Epithelial cell of esophagus (primary cell): ENCODE results near the gene CSNK1G1.

Experiments
- DNase-seq: peaks from one replicate; pipeline ENCODE4 v3.0.0; 2010; ENCODE audit warnings: low read depth
- H3K4me3 ChIP-seq: 2 replicates; pipeline ENCODE4 v1.5.1; 2011; ENCODE audit warnings: mild to moderate bottlenecking, low read length, control low read depth
- TF ChIP-seq, protein P1 (sequence below): IDR thresholded peaks from 2 replicates; pipeline ENCODE4 v1.5.1; 2011; ENCODE audit warnings: low read depth, mild to moderate bottlenecking, low read length, control low read depth, inconsistent platforms; ENCODE audit not compliant: insufficient read depth; ENCODE audit errors: missing control alignments

The CSNK1G1 gene

GRCh38 chr15:64161688-64162477, 194.1 kb downstream of the CSNK1G1 start:
- TF ChIP-seq, protein P1, sequence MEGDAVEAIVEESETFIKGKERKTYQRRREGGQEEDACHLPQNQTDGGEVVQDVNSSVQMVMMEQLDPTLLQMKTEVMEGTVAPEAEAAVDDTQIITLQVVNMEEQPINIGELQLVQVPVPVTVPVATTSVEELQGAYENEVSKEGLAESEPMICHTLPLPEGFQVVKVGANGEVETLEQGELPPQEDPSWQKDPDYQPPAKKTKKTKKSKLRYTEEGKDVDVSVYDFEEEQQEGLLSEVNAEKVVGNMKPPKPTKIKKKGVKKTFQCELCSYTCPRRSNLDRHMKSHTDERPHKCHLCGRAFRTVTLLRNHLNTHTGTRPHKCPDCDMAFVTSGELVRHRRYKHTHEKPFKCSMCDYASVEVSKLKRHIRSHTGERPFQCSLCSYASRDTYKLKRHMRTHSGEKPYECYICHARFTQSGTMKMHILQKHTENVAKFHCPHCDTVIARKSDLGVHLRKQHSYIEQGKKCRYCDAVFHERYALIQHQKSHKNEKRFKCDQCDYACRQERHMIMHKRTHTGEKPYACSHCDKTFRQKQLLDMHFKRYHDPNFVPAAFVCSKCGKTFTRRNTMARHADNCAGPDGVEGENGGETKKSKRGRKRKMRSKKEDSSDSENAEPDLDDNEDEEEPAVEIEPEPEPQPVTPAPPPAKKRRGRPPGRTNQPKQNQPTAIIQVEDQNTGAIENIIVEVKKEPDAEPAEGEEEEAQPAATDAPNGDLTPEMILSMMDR = no peak
- peak overlapping the region; percentile 94 for H3K4me3 ChIP-seq
- no peak for DNase-seq

DNA sequence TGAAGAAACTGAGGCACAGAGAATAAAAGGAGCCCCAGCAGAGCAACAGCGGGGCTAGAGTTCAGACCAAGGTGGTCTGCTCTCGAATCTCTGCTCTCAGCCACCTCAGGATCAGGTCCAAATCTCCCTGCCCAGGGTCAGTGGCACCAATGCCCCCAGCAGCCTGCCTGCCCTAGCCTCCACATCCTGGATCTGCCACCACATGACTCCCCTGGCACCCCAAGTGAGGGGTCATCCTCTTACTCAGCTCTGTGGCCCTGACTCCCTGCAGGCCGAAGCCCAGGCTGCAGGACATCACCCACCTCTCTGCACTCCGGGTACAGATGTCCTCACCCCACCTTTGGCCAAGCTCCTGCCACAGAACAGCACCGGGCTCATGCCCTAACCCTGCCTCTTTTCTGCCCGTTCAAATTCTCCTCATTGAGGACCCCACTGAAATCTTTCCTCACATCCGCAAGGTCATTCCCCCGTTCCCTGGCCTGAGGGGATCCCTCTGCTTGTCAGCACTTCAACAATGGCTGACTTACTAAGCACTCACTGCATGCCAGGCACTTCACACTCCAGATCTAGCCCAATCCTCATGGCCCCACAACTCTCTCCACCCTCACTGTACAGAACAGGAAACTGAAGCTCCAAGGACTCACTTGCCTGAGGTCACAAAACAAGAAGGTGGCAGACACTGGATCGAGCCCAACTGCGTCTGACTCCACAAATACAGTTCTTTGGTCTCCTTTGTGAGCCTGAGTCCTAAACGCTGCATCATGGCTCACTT, 197.4 kb downstream of the CSNK1G1 start:
- no peak overlapping the region for H3K4me3 ChIP-seq
- TF ChIP-seq, protein P1 = no peak
- DNase-seq = no peak

DNA sequence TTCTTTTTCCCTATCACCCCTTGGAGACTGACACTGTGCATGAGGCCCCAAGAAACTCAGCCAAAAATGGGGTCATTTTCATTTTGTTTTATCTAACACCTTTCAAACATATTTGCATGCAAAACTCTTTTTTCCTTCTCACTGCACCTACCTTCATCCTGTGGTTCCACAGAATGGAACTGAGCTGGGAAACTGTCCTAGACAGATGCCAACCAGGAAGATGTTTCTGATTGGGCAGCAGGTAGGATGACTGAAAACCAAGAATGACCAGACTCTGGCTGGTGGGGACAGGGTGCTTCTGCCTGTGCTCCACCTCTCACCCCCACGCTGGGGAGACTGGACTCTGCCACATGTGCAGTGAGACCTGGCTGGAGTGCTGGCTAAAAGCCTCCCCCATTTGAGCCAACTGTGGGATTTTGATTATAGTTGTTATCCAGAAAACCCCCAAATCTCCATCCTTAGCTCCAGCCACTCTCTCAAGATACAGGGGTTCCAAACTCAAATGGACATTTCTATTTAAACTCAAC, 198.3 kb downstream of the CSNK1G1 start:
- no peak overlapping the region for H3K4me3 ChIP-seq
- TF ChIP-seq, protein P1 = no peak
- no peak for DNase-seq

- DNase-seq = no peak
- no peak overlapping the region for H3K4me3 ChIP-seq
- TF ChIP-seq, protein P1 = no peak
Observed at GRCh38 chr15:64156652-64157331, 199.2 kb downstream of the CSNK1G1 start.

GRCh38 chr15:64155802-64156651, 199.9 kb downstream of the CSNK1G1 start:
- DNase-seq = no peak
- no peak overlapping the region for H3K4me3 ChIP-seq
- TF ChIP-seq, protein P1 = no peak
